Endothelial cell of umbilical vein (primary cell): ENCODE data around the gene ZNF831. TPM values are rescaled to one million over a fixed set of nuclear protein-coding genes. Genes with fewer than 3 reads are reported as not detected.

Experiments used
- BruUV-seq: library from RNA; stranded (reverse); fragments of 400-500 nt; replicated peaks from 2 replicates; lab custom pipeline; 2021; lab: Mats Ljungman, UMichigan
- CTCF ChIA-PET: fragments of 300-600, 350-600 bp; sonication (Branson Sonifier 250); formaldehyde crosslinking; loops from one replicate; lab custom pipeline; 2021; ENCODE audit warnings: antibody characterized with exemption, inconsistent platforms; lab: Charles Lee
- POLR2A ChIA-PET: fragments of 300-600, 350-600 bp; sonication (Branson Sonifier 250); formaldehyde crosslinking; loops from one replicate; lab custom pipeline; 2021; ENCODE audit warnings: antibody characterized with exemption, inconsistent platforms; lab: Charles Lee
- DNase-seq: peaks from one replicate; pipeline ENCODE4 v3.0.0-alpha.2; 2011; ENCODE audit warnings: low read depth, low spot score
- FAIRE-seq: peaks from 2 replicates; lab custom pipeline; 2011; peaks lifted over from hg19 to GRCh38; lab: Jason Lieb, UNC
- H2AFZ ChIP-seq: 2 replicates; pipeline ENCODE4 v1.6.0; 2012; ENCODE audit warnings: low read depth, low read length, control low read depth, inconsistent platforms
- H3K27ac ChIP-seq: 2 replicates; pipeline ENCODE4 v1.5.1; 2011; ENCODE audit warnings: low read depth, mild to moderate bottlenecking, control low read depth, low read length, moderate library complexity; ENCODE audit not compliant: insufficient read depth
- H3K27me3 ChIP-seq, 2 experiments: 2 replicates each; pipeline versions ENCODE4 v1.6.0 to v1.6.1; 2011; ENCODE audit warnings: low read length in 2 of 2, mixed read lengths in 1 of 2; ENCODE audit not compliant: control insufficient read depth in 2 of 2, insufficient read depth in 2 of 2
- H3K36me3 ChIP-seq, 2 experiments: 2 replicates in 1 of 2; 3 replicates in 1 of 2; pipeline ENCODE4 v1.5.1; 2011; ENCODE audit warnings: low read length in 2 of 2, mild to moderate bottlenecking in 1 of 2, moderate library complexity in 1 of 2; ENCODE audit not compliant: control insufficient read depth in 2 of 2, insufficient read depth in 2 of 2; ENCODE audit errors: extremely low read depth in 1 of 2
- H3K4me1 ChIP-seq: 3 replicates; pipeline ENCODE4 v1.5.1; 2011; ENCODE audit warnings: mild to moderate bottlenecking, low read length; ENCODE audit not compliant: control insufficient read depth, insufficient read depth; ENCODE audit errors: extremely low read depth
- H3K4me2 ChIP-seq: 2 replicates; pipeline ENCODE4 v1.6.1; 2011; ENCODE audit warnings: low read length, control low read depth, mixed read lengths; ENCODE audit not compliant: insufficient read depth
- H3K4me3 ChIP-seq, 3 experiments: fragments of 200-600 bp in 1 of 3; sonication (generic), shearing (Covaris generic) in 1 of 3; replicated peaks in 1 of 3; 2 replicates each; pipeline ENCODE4 v1.5.1; 2011 to 2016; ENCODE audit warnings: control low read depth in 3 of 3, low read length in 3 of 3, mild to moderate bottlenecking in 2 of 3, inconsistent platforms in 1 of 3, low read depth in 1 of 3, moderate library complexity in 1 of 3; ENCODE audit not compliant: insufficient read depth in 1 of 3
- H3K79me2 ChIP-seq: 2 replicates; pipeline ENCODE4 v1.6.0; 2012; ENCODE audit warnings: low read length, inconsistent platforms; ENCODE audit not compliant: control insufficient read depth, insufficient read depth
- H3K9ac ChIP-seq: replicated peaks from 2 replicates; pipeline ENCODE3; 2011; ENCODE audit warnings: low read length, control low read depth; ENCODE audit not compliant: insufficient read depth; ENCODE audit errors: extremely low read depth
- H3K9me1 ChIP-seq: replicated peaks from 3 replicates; pipeline ENCODE4 v1.6.0; 2011; ENCODE audit warnings: mild to moderate bottlenecking, low read length; ENCODE audit not compliant: control insufficient read depth, insufficient read depth; ENCODE audit errors: extremely low read depth
- H3K9me3 ChIP-seq: replicated peaks from 2 replicates; pipeline ENCODE4 v1.5.1; 2012; ENCODE audit warnings: low read length, inconsistent platforms; ENCODE audit not compliant: control insufficient read depth, insufficient read depth
- H4K20me1 ChIP-seq: replicated peaks from 2 replicates; pipeline ENCODE3; 2011; ENCODE audit warnings: mild to moderate bottlenecking, low read length; ENCODE audit not compliant: control insufficient read depth, insufficient read depth; ENCODE audit errors: extremely low read depth
- CTCF ChIP-seq, 2 donors: IDR thresholded peaks; 1 replicate in 1 of 2; 2 replicates in 1 of 2; pipeline ENCODE4 v1.5.1; 2011; ENCODE audit warnings: low read length in 2 of 2, mild to moderate bottlenecking in 2 of 2, moderate library complexity in 2 of 2, control low read depth in 1 of 2, inconsistent platforms in 1 of 2, low read depth in 1 of 2; ENCODE audit not compliant: insufficient read depth in 1 of 2; ENCODE audit errors: extremely low read depth in 1 of 2
- EZH2 ChIP-seq: IDR thresholded peaks from 2 replicates; pipeline ENCODE4 v1.6.1; 2012; ENCODE audit warnings: borderline replicate concordance, low read depth, mild to moderate bottlenecking, moderate library complexity, low read length, inconsistent platforms; ENCODE audit not compliant: severe bottlenecking
- FOS ChIP-seq: IDR thresholded peaks from 2 replicates; pipeline ENCODE4 v1.6.1; 2011; ENCODE audit warnings: mild to moderate bottlenecking, low read length, moderate library complexity, borderline replicate concordance; ENCODE audit not compliant: insufficient read depth
- GATA2 ChIP-seq: IDR thresholded peaks from 2 replicates; pipeline ENCODE4 v1.7.0; 2011; ENCODE audit warnings: low read depth, mild to moderate bottlenecking, moderate library complexity, mixed read lengths, low read length; ENCODE audit not compliant: insufficient read length, insufficient read depth
- JUN ChIP-seq: IDR thresholded peaks from 2 replicates; pipeline ENCODE4 v1.6.1; 2011; ENCODE audit warnings: borderline replicate concordance, low read depth; ENCODE audit not compliant: insufficient read length, insufficient read depth
- MAX ChIP-seq: IDR thresholded peaks from 2 replicates; pipeline ENCODE4 v1.6.1; 2011; ENCODE audit not compliant: insufficient read depth, insufficient read length
- MYC ChIP-seq: IDR thresholded peaks from one replicate; pipeline ENCODE4 v1.6.1; 2011; ENCODE audit warnings: mild to moderate bottlenecking, low read depth, low read length
- POLR2A ChIP-seq: IDR thresholded peaks from 2 replicates; pipeline ENCODE4 v1.6.1; 2012; ENCODE audit warnings: low read depth, mild to moderate bottlenecking, control low read depth, low read length
- POLR2AphosphoS5 ChIP-seq: IDR thresholded peaks from 2 replicates; pipeline ENCODE4 v1.6.1; 2012; ENCODE audit warnings: low read depth, mild to moderate bottlenecking, control low read depth, low read length, moderate library complexity; ENCODE audit not compliant: insufficient read depth
- dilution Hi-C: fragments of 300-500 bp; cut with MboI; formaldehyde crosslinking; loops from one replicate; pipeline ENCODE4 v1.15.0; 2019; ENCODE audit warnings: low sequenced_read_pairs; ENCODE audit not compliant: extremely low pct_ligation_motif_present
- intact Hi-C: fragments of 100-400 bp; cut with micrococcal nuclease; formaldehyde crosslinking; loops from one replicate; pipeline ENCODE4 v1.10.0; 2022
- polyA plus RNA-seq, 4 experiments: library from polyadenylated mRNA; depleted of rRNA in 3 of 4; stranded (reverse) in 3 of 4; unstranded in 1 of 4; fragments of >200 nt; gene quantifications; 2 replicates each; pipeline versions ENCODE4 v1.2.1 to v1.2.3, GENCODE V29; 2011 to 2012; ENCODE audit warnings: missing spikeins in 1 of 4
- total RNA-seq: library from RNA; stranded (reverse); gene quantifications from 2 replicates; pipeline ENCODE4 v1.2.3, GENCODE V29; 2021

The ZNF831 gene
- total and polyA plus RNA-seq, 2 donors (not counting 3 experiments of a cell fraction or from before 2014, with no cell fraction given), result not detected

- TF ChIP-seq FOS (no peak), POLR2A (no peak), JUN (no peak)
- H3K27me3 ChIP-seq, result no peaks in the 10 kb centered on the region
- intact Hi-C loops, result no loop called here
- H3K4me1 ChIP-seq, result no peaks in the 10 kb centered on the region
- H3K79me2 ChIP-seq, result no peaks in the 10 kb centered on the region
- no peak for FAIRE-seq
- POLR2A ChIA-PET, result no interaction called here
- no peak overlapping the region for H3K4me3 ChIP-seq
- H3K9ac ChIP-seq, result no peak overlapping the region
- H3K4me2 ChIP-seq, result no peak overlapping the region
- BruUV-seq, result no TSS peak
- dilution Hi-C loops, result no loop called here
- H3K36me3 ChIP-seq, result no peaks in the 10 kb centered on the region
- no peak overlapping the region for H3K27ac ChIP-seq
- no peak for DNase-seq
- no peaks in the 10 kb centered on the region for H3K9me3 ChIP-seq
- CTCF ChIA-PET, result no interaction called here
- H3K9me1 ChIP-seq, result no peaks in the 10 kb centered on the region
- H2AFZ ChIP-seq, result no peak overlapping the region
- no peaks in the 10 kb centered on the region for H4K20me1 ChIP-seq
These were observed 13.7 kb upstream of the ZNF831 start for GRCh38 chr20:59149678-59150504.

- Histone ChIP-seq H3K27ac (no peak overlapping the region), H3K36me3 (no peaks in the 10 kb centered on the region), H3K9ac (no peak overlapping the region), H3K9me1 (no peaks in the 10 kb centered on the region), H3K4me3 (no peak overlapping the region), H3K27me3 (no peaks in the 10 kb centered on the region), H2AFZ (no peak overlapping the region), H4K20me1 (no peaks in the 10 kb centered on the region), H3K9me3 (no peaks in the 10 kb centered on the region), H3K4me1 (no peaks in the 10 kb centered on the region), H3K79me2 (no peaks in the 10 kb centered on the region), H3K4me2 (no peak overlapping the region)
- DNase-seq, result no peak
- BruUV-seq, result no TSS peak
- TF ChIP-seq POLR2A (no peak), POLR2AphosphoS5 (no peak), MYC (no peak), FOS (no peak), EZH2 (no peak), CTCF (IDR thresholded peaks at IDR 0.05; ENCODE audit: extremely low read depth in 1 of 2, insufficient read depth in 1 of 2, low read depth in 1 of 2, low read length in 2 of 2) (no peak), JUN (no peak), MAX (no peak), GATA2 (no peak)
- dilution Hi-C loops (no loop called here), intact Hi-C loops (no loop called here)
- ChIA-PET POLR2A (no interaction called here), CTCF (no interaction called here)
- no peak for FAIRE-seq
These were observed 12.8 kb upstream of the ZNF831 start for GRCh38 chr20:59150821-59151251.
